ENCODE measurements around the gene ZFYVE9. TPM values are rescaled to one million over a fixed set of nuclear protein-coding genes. Genes with fewer than 3 reads are reported as not detected.

ZFYVE9 gene
- total and polyA plus RNA-seq, 2 experiments from 2014 or later = 5.4 to 27.3 TPM

- no peak for TF ChIP-seq ETS1 (IDR thresholded peaks at IDR 0.05)
- TF ChIP-seq STAT1 (IDR thresholded peaks at IDR 0.05; ENCODE audit: unreplicated experiment) = no peak
Measured at GRCh38 chr1:52123622-52124021, 18.3 kb upstream of the ZFYVE9 start (continued).

GRCh38 chr1:52125736-52126359 is 16.0 kb upstream of the ZFYVE9 start:
- Mint-ChIP-seq H3K4me1 (no peaks in the 10 kb centered on the region), H3K9me3 (no peaks in the 10 kb centered on the region), H3K36me3 (ENCODE audit: low read depth) (no peaks in the 10 kb centered on the region), H3K27ac (no peak overlapping the region), H3K27me3 (ENCODE audit: insufficient read depth, low read depth, poor library complexity) (no peaks in the 10 kb centered on the region), H3K4me3 (no peak overlapping the region)
- Histone ChIP-seq H3K27ac (ENCODE audit: low read depth) (no peak overlapping the region), H3K4me3 (no peak overlapping the region), H3K4me2 (no peak overlapping the region), H3F3A (replicated peaks; ENCODE audit: low read depth) (no peaks in the 10 kb centered on the region), H3K79me2 (replicated peaks; ENCODE audit: insufficient read depth) (no peaks in the 10 kb centered on the region), H3K4me1 (ENCODE audit: insufficient read depth) (no peaks in the 10 kb centered on the region), H3K9me2 (ENCODE audit: insufficient read depth) (no peaks in the 10 kb centered on the region), H4K20me1 (replicated peaks; ENCODE audit: insufficient read depth) (no peaks in the 10 kb centered on the region), H3K27me3 (ENCODE audit: insufficient read depth) (no peaks in the 10 kb centered on the region), H3K36me3 (ENCODE audit: insufficient read depth) (no peaks in the 10 kb centered on the region), H2AFZ (no peak overlapping the region)
- no peak for TF ChIP-seq EZH2 (IDR thresholded peaks at IDR 0.05; ENCODE audit: low read depth, unreplicated experiment)
- no peak for TF ChIP-seq ZNF462 (CRISPR knock-in tag; IDR thresholded peaks at IDR 0.05)
- no peak for TF ChIP-seq EZH2phosphoT487 (IDR thresholded peaks at IDR 0.05; ENCODE audit: unreplicated experiment)
- TF ChIP-seq POLR2AphosphoS5 (IDR thresholded peaks at IDR 0.05; ENCODE audit: low read depth) = no peak
- TF ChIP-seq CTCF (conservative IDR thresholded peaks at IDR 0.05; ENCODE audit: low read depth in 2 of 2) = no peak
- TF ChIP-seq NANOG (IDR thresholded peaks at IDR 0.05; ENCODE audit: borderline replicate concordance) = no peak
- no peak for TF ChIP-seq ZNF331 (CRISPR knock-in tag; IDR thresholded peaks at IDR 0.05; ENCODE audit: low read depth)
- ATAC-seq (no peak), DNase-seq (ENCODE audit: low spot score) (no peak)

All from GM23338 (cell line).